IMR-90 (cell line): ENCODE measurements around the gene C1R.

Source experiments
- CEBPB ChIP-seq: IDR thresholded peaks from 2 replicates; pipeline ENCODE4 v1.6.1; 2012; ENCODE audit warnings: low read depth, low read length, improper control_type of control experiment
- MAFK ChIP-seq: IDR thresholded peaks from 2 replicates; pipeline ENCODE4 v1.6.1; 2012; ENCODE audit warnings: low read depth, low read length, improper control_type of control experiment
- POLR2A ChIP-seq: IDR thresholded peaks from 2 replicates; pipeline ENCODE4 v1.6.1; 2012; ENCODE audit warnings: mild to moderate bottlenecking, low read depth, low read length
- RAD21 ChIP-seq: IDR thresholded peaks from 2 replicates; pipeline ENCODE4 v1.6.1; 2012; ENCODE audit warnings: low read length, improper control_type of control experiment
- SMC3 ChIP-seq: fragments of 150-350 bp; IDR thresholded peaks from 2 replicates; pipeline ENCODE4 v1.6.1; 2016; ENCODE audit warnings: low read depth, mild to moderate bottlenecking, antibody characterized with exemption, low read length, moderate library complexity
- TF ChIP-seq, protein P1 (sequence below): conservative IDR thresholded peaks from 2 replicates; pipeline ENCODE4 v1.5.1; 2012; ENCODE audit warnings: mild to moderate bottlenecking, low read depth, low read length, improper control_type of control experiment

DNA sequence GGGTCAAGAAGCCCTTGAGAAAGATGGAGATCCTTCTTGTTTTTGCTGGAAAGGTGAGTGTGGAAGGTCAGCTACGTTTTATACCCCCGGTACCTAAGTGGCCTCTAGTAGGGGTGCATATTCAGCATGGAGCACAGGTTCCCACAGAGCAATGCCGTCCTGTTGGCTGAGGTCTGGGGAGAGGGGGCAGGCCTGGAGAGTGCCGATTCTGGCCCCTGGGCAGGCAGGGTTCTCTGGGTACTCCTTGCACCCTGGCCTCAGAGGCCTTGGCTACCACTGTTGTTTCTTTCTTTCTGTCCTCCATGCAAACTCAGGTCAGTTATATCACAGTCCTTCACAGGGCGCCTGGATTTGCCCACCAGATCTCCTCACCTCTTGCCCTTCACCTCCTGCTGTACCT lies 27.9 kb upstream of the C1R start:
- TF ChIP-seq POLR2A = no peak
- TF ChIP-seq, protein P1, sequence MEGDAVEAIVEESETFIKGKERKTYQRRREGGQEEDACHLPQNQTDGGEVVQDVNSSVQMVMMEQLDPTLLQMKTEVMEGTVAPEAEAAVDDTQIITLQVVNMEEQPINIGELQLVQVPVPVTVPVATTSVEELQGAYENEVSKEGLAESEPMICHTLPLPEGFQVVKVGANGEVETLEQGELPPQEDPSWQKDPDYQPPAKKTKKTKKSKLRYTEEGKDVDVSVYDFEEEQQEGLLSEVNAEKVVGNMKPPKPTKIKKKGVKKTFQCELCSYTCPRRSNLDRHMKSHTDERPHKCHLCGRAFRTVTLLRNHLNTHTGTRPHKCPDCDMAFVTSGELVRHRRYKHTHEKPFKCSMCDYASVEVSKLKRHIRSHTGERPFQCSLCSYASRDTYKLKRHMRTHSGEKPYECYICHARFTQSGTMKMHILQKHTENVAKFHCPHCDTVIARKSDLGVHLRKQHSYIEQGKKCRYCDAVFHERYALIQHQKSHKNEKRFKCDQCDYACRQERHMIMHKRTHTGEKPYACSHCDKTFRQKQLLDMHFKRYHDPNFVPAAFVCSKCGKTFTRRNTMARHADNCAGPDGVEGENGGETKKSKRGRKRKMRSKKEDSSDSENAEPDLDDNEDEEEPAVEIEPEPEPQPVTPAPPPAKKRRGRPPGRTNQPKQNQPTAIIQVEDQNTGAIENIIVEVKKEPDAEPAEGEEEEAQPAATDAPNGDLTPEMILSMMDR = no peak
- TF ChIP-seq CEBPB = no peak
- no peak for TF ChIP-seq RAD21
- TF ChIP-seq MAFK = no peak
- no peak for TF ChIP-seq SMC3
